Gastroesophageal sphincter (tissue), 4 donors: ENCODE measurements around the gene PPL. TPM values are rescaled to one million over a fixed set of nuclear protein-coding genes. Genes with fewer than 3 reads are reported as not detected.

Experiments used
- ATAC-seq: fragments of 150-250 bp; one replicate; pipeline ENCODE4 v1.9.1; 2016; ENCODE audit warnings: mild to moderate bottlenecking, moderate library complexity
- H3K27ac ChIP-seq, 4 donors: fragments of 200-600 bp; sonication (generic) in 3 of 4; 1 replicate in 3 of 4; 2 replicates in 1 of 4; pipeline ENCODE4 v1.5.1; 2016 to 2019
- H3K27me3 ChIP-seq: fragments of 200-600 bp; sonication (generic); one replicate; pipeline ENCODE4 v1.5.1; 2019
- H3K36me3 ChIP-seq, 2 donors: fragments of 200-600 bp; sonication (generic); one replicate each; pipeline ENCODE4 v1.5.1; 2019; ENCODE audit warnings: control low read depth in 1 of 2
- H3K4me1 ChIP-seq, 3 donors: fragments of 200-600 bp; sonication (generic); 1 replicate in 2 of 3; 2 replicates in 1 of 3; pipeline ENCODE4 v1.5.1; 2016 to 2019; ENCODE audit warnings: control low read depth in 2 of 3
- H3K4me3 ChIP-seq, 2 donors: fragments of 200-600 bp; sonication (generic); one replicate each; pipeline ENCODE4 v1.5.1; 2019; ENCODE audit warnings: mild to moderate bottlenecking in 1 of 2, moderate library complexity in 1 of 2
- H3K9me3 ChIP-seq, 3 donors: fragments of 200-600 bp; sonication (generic); one replicate each; pipeline ENCODE4 v1.5.1; 2017 to 2019; ENCODE audit warnings: control low read depth in 2 of 3
- EP300 ChIP-seq: sonication (generic); formaldehyde crosslinking; IDR thresholded peaks from one replicate; pipeline ENCODE4 v1.6.1; 2017; ENCODE audit warnings: antibody characterized with exemption, mild to moderate bottlenecking
- POLR2A ChIP-seq, 2 donors: fragments of 450-650 bp; IDR thresholded peaks; one replicate each; pipeline ENCODE4 v1.6.1; 2017; ENCODE audit warnings: antibody characterized with exemption in 2 of 2, mild to moderate bottlenecking in 2 of 2, moderate library complexity in 1 of 2
- POLR2AphosphoS5 ChIP-seq: sonication (generic); formaldehyde crosslinking; IDR thresholded peaks from one replicate; pipeline ENCODE4 v1.6.1; 2017; ENCODE audit warnings: antibody characterized with exemption
- WGBS, 2 donors: methylation state at CpG; one replicate each; pipeline ENCODE4 v1.1.5; 2018; ENCODE audit warnings: low coverage in 1 of 2; 5-methylcytosine and 5-hydroxymethylcytosine counted together
- total RNA-seq, 4 donors: library from RNA; depleted of rRNA; stranded (reverse); fragments of >200 nt; gene quantifications; one replicate each; pipeline ENCODE4 v1.1.0, GENCODE V29; 2016
- TF ChIP-seq, protein P1 (sequence below), 4 experiments: fragments of 200-600 bp in 2 of 4; fragments of 450-650 bp in 2 of 4; sonication (generic) in 1 of 4; IDR thresholded peaks; one replicate each; pipeline ENCODE4 v1.5.1; 2017 to 2019; ENCODE audit warnings: antibody characterized with exemption in 4 of 4, mild to moderate bottlenecking in 2 of 4, moderate library complexity in 2 of 4

PPL gene
- total RNA-seq, 4 donors from 2014 or later: 53.7 to 82.5 (median 76.5) TPM

DNA sequence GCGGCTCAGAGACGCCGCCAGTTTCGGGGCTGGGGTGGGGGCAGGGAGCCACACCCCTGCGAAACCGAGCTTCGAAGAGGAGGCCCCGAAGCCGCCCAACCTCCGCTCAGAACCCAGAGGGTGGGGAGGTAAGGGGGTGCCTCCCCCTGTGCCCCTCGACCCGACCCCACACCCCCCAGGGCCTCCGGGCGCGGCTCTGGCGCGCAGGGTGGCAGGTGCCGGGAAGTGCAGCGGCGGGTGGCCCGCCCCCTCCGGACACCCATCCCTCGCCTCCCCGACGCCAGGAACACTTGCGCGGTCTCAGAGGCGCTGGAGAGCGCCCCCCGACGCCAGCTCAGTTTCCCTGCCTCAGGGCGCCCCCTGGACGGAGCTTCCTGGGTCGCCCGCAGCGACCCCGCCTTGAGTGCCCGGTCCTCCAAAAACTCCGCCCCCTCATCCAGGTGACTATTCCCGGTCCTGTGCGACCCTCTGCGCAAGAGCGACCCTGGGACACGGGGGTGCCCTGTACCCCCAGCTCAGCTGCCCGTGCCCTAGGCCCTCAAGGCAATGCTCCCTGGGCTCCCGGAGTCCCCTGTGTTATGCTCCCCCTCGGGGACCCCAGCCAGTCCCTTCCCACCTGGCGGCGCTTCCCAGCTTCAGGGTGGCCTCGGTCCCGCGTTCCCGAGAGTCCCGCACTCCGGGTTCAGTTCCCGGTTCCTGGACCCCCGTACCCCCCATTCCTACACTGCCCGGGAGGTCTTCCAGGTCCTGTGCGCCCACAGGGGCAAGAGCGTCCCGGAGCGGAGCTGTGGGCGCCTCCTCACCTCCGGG, 562 bp downstream of the PPL start:
- H3K4me3 ChIP-seq: peak overlapping the region; percentile 28 to 68
- H3K36me3 ChIP-seq: no peaks in the 10 kb centered on the region
- H3K4me1 ChIP-seq: peaks cover 0 to 56% (median 8%) of the 10 kb centered on the region in 3 donors
- WGBS, 2 donors: 2% methylated on average over 7 of the region's 64 CpGs; no CpG with 5 or more reads in 1 of the 2 donors
- ATAC-seq: peak; percentile 26
- H3K9me3 ChIP-seq: no peaks in the 10 kb centered on the region
- peaks cover 31% of the 10 kb centered on the region for H3K27me3 ChIP-seq
- H3K27ac ChIP-seq: peak overlapping the region in 3 of 4 donors; percentile 75 to 83 (median 76)
- TF ChIP-seq POLR2A (IDR thresholded peaks at IDR 0.05): no peak
- TF ChIP-seq, protein P1, sequence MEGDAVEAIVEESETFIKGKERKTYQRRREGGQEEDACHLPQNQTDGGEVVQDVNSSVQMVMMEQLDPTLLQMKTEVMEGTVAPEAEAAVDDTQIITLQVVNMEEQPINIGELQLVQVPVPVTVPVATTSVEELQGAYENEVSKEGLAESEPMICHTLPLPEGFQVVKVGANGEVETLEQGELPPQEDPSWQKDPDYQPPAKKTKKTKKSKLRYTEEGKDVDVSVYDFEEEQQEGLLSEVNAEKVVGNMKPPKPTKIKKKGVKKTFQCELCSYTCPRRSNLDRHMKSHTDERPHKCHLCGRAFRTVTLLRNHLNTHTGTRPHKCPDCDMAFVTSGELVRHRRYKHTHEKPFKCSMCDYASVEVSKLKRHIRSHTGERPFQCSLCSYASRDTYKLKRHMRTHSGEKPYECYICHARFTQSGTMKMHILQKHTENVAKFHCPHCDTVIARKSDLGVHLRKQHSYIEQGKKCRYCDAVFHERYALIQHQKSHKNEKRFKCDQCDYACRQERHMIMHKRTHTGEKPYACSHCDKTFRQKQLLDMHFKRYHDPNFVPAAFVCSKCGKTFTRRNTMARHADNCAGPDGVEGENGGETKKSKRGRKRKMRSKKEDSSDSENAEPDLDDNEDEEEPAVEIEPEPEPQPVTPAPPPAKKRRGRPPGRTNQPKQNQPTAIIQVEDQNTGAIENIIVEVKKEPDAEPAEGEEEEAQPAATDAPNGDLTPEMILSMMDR (IDR thresholded peaks at IDR 0.05): peak in 2 of 4 experiments; percentile 33 to 36

DNA sequence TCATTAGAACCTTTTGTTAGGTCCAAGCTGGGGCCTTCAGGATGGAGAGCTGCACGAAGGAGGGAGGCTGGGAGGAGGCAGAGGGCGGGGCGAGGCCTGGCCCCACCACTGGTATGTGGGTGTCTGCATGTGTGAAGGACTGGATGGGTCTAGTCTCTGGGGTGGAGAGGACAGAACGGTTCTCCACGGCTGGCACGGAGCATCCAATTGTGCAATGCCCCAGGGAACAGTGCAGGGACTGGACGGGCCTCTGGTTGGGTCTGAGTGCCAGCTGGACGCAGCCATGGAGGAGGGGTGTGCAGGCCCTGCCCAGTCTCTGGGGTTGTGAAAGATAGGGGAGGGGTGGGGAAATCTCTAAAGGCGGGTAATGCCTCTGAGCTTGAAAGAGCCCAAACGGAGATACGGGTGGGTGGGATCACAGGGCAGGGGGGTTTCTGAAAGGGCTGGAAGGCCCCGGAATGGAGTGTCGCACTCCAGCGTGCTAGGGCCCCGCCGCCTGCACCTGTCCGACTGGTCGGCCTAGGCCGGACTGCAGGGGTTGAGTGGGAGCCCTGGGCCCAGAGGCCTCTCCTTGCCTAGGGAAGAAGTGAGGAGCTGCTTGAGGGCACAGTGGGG, 1.6 kb downstream of the PPL start:
- 40 to 58% methylated on average over 1 to 9 of the region's 19 CpGs for WGBS, 2 donors

DNA sequence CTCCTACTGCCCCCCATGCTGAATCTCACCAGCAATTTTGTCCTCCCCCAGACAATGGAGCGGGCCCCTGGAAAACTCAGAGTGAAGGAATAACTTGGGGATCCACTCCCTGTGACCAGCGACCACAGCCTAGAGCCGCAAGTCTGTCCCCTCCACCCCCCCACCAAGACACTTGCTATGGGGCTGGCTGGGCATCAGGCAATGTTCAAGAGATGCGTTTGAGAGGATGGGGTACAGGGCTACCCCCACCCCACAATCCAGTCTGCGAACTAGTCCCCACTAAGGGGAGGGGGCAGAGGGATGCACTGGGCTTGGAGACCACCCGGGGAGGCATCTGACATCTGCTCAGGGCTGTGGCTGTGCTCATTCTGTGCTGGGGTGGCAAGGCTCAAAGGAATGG, 2.4 kb downstream of the PPL start:
- ATAC-seq: no peak
- Histone ChIP-seq H3K27ac (peak overlapping the region in 3 of 4 donors; percentile 43 to 83 (median 50)), H3K9me3 (no peaks in the 10 kb centered on the region), H3K27me3 (peaks cover 31% of the 10 kb centered on the region), H3K4me1 (peaks cover 0 to 57% (median 8%) of the 10 kb centered on the region in 3 donors), H3K36me3 (peaks cover 0 to 7% of the 10 kb centered on the region in 2 donors), H3K4me3 (peak overlapping the region in 1 of 2 donors; percentile 68)
- TF ChIP-seq, protein P1 (IDR thresholded peaks at IDR 0.05): no peak
- TF ChIP-seq EP300 (no peak), POLR2A (IDR thresholded peaks at IDR 0.05) (no peak), POLR2AphosphoS5 (no peak)
- WGBS, 2 donors: 80% methylated on average over 1 to 2 of the region's 6 CpGs

More for the DNA sequence above, 1.6 kb downstream of the PPL start:
- Histone ChIP-seq H3K36me3 (peaks cover 0 to 6% of the 10 kb centered on the region in 2 donors), H3K4me3 (peak overlapping the region; percentile 28 to 68), H3K4me1 (peaks cover 0 to 57% (median 8%) of the 10 kb centered on the region in 3 donors), H3K9me3 (no peaks in the 10 kb centered on the region), H3K27me3 (peaks cover 31% of the 10 kb centered on the region), H3K27ac (peak overlapping the region in 3 of 4 donors; percentile 75 to 83 (median 76))
- peak; percentile 94 for ATAC-seq
- TF ChIP-seq POLR2AphosphoS5 (peak; percentile 90), POLR2A (IDR thresholded peaks at IDR 0.05) (no peak), EP300 (no peak)

DNA sequence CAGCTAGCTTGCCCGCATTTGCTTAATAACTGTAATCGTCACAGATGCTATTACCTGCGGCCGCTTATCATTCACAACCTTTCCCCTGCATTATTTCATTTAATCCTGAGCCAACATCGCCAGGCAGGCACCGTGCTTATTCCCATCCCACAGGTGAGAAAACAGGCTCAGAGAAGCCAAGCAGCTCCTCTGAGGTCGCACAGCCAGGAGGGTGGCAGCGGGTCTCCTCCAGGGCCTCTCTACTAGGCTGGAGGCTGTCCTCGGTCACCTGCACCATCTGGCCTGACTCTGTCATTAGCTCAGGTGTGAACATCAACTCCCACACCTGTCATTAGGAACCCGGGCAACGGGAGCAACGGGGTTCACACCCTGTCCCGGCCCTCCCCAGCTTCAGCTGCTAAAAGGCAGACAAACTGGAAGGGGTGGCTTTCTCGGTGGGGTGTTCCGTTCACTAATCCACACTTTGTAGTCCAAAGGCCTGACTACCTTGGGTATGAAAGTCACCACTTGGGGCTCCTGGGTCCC, 3.0 kb downstream of the PPL start:
- peak overlapping the region in 2 of 4 donors; percentile 50 to 83 for H3K27ac ChIP-seq
- TF ChIP-seq POLR2A (IDR thresholded peaks at IDR 0.05) (no peak), POLR2AphosphoS5 (no peak), EP300 (no peak)
- TF ChIP-seq, protein P1 (IDR thresholded peaks at IDR 0.05): no peak
- H3K36me3 ChIP-seq: peaks cover 0 to 7% of the 10 kb centered on the region in 2 donors
- H3K4me3 ChIP-seq: peak overlapping the region in 1 of 2 donors; percentile 68
- H3K9me3 ChIP-seq: no peaks in the 10 kb centered on the region
- H3K4me1 ChIP-seq: peaks cover 0 to 57% (median 8%) of the 10 kb centered on the region in 3 donors
- H3K27me3 ChIP-seq: peaks cover 31% of the 10 kb centered on the region
- whole genome bisulfite sequencing, 2 donors: 80 to 100% methylated on average over 1 to 4 of the region's 15 CpGs
- ATAC-seq: no peak

DNA sequence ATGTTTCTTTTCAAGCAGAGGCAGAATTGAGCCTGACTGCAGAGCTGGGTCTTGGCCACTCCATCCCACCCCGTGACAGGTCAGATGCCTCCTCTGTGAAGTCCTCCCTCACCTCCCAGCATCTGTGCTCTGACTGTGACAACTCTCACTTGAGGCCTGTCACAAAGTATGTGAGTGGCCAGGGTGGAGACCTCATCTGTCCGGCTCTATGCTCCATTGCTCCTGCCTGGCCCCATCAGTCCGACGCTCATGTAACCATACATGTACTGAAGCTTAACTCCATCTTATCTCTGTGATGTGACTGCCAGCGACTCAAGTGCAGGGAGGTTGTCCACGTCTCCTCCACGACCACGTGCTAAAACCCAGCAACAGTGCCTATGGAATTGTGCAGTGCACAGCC, 3.5 kb downstream of the PPL start:
- H3K4me1 ChIP-seq: peaks cover 0 to 57% (median 8%) of the 10 kb centered on the region in 3 donors
- peaks cover 31% of the 10 kb centered on the region for H3K27me3 ChIP-seq
- peak overlapping the region in 1 of 4 donors; percentile 83 for H3K27ac ChIP-seq
- TF ChIP-seq POLR2A (IDR thresholded peaks at IDR 0.05): no peak
- TF ChIP-seq, protein P1 (IDR thresholded peaks at IDR 0.05): no peak
- no peak for TF ChIP-seq EP300
- no peak for TF ChIP-seq POLR2AphosphoS5
- ATAC-seq: no peak
- H3K4me3 ChIP-seq: no peak overlapping the region
- 50% methylated on average over 6 of the region's 8 CpGs; no CpG with 5 or more reads in 1 of the 2 donors for WGBS, 2 donors
- H3K9me3 ChIP-seq: no peaks in the 10 kb centered on the region
- H3K36me3 ChIP-seq: peaks cover 0 to 7% of the 10 kb centered on the region in 2 donors
